HCT116 (cell line): ENCODE data around the gene ATXN2.

Source experiments
- EZH2 ChIP-seq: fragments of 200-600 bp; sonication (generic); IDR thresholded peaks from 2 replicates; pipeline ENCODE4 v1.6.1; 2017; ENCODE audit warnings: antibody characterized with exemption, mixed run types
- EZH2phosphoT487 ChIP-seq: fragments of 200-600 bp; IDR thresholded peaks from 2 replicates; pipeline ENCODE4 v1.6.1; 2018; ENCODE audit warnings: antibody characterized with exemption, borderline replicate concordance
- FOSL1 ChIP-seq: IDR thresholded peaks from 2 replicates; pipeline ENCODE4 v1.6.1; 2012; ENCODE audit warnings: low read depth
- POLR2AphosphoS5 ChIP-seq: IDR thresholded peaks from 2 replicates; pipeline ENCODE4 v1.6.1; 2011; ENCODE audit warnings: mild to moderate bottlenecking, low read depth, low read length, moderate library complexity
- TF ChIP-seq, protein P1 (sequence below), 3 experiments: fragments of 200-600 bp in 1 of 3; sonication (generic) in 1 of 3; IDR thresholded peaks in 2 of 3; conservative IDR thresholded peaks in 1 of 3; 2 replicates each; pipeline ENCODE4 v1.5.1; 2012 to 2017; ENCODE audit warnings: low read depth in 2 of 3, low read length in 2 of 3, antibody characterized with exemption in 1 of 3, borderline replicate concordance in 1 of 3, control low read depth in 1 of 3, mild to moderate bottlenecking in 1 of 3, mixed read lengths in 1 of 3, mixed run types in 1 of 3, moderate library complexity in 1 of 3; ENCODE audit not compliant: insufficient read depth in 1 of 3

DNA sequence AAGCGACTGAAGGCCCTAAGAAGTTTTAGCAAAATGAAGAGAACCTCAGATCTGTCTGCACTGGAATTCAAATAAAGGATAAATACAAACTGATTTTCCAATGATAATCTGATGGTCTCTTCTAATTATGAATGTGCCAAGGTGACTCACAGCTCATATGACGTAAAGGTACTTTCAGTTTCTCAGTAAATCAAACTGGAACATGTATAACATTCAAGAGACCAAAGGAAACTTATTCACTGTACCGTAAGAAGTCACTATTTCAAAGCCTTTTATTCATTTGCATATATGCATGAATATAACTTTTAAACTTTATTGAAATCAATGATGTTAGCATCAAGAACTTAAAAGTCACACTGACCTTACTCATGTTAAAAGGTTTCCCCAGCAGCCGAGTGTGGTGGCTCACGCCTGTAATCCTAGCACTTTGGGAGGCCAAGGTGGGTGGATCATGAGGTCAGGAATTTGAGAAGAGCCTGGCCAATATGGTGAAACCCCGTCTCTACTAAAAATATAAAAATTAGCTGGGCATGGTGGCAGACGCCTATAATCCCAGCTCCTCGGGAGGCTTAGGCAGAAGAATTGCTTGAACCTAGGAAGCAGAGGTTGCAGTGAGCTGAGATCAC, 52.2 kb downstream of the ATXN2 start:
- TF ChIP-seq, protein P1, sequence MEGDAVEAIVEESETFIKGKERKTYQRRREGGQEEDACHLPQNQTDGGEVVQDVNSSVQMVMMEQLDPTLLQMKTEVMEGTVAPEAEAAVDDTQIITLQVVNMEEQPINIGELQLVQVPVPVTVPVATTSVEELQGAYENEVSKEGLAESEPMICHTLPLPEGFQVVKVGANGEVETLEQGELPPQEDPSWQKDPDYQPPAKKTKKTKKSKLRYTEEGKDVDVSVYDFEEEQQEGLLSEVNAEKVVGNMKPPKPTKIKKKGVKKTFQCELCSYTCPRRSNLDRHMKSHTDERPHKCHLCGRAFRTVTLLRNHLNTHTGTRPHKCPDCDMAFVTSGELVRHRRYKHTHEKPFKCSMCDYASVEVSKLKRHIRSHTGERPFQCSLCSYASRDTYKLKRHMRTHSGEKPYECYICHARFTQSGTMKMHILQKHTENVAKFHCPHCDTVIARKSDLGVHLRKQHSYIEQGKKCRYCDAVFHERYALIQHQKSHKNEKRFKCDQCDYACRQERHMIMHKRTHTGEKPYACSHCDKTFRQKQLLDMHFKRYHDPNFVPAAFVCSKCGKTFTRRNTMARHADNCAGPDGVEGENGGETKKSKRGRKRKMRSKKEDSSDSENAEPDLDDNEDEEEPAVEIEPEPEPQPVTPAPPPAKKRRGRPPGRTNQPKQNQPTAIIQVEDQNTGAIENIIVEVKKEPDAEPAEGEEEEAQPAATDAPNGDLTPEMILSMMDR (IDR thresholded peaks at IDR 0.05 in 2 of 3, conservative IDR thresholded peaks at IDR 0.05 in 1 of 3; ENCODE audit: borderline replicate concordance in 1 of 3, insufficient read depth in 1 of 3, low read depth in 2 of 3, low read length in 2 of 3): no peak
- TF ChIP-seq FOSL1: no peak
- TF ChIP-seq EZH2: no peak
- no peak for TF ChIP-seq POLR2AphosphoS5
- no peak for TF ChIP-seq EZH2phosphoT487
